ENCODE measurements around the gene TRHDE.

Gene TRHDE

GRCh38 chr12:72681028-72681427 lies 408.9 kb downstream of the TRHDE start:
- ChIA-PET CTCF (no interaction called here), POLR2A (no interaction called here)
- Histone ChIP-seq H3K4me1 (ENCODE audit: control insufficient read depth, insufficient read depth, low read length) (no peaks in the 10 kb centered on the region), H3K4me3 (ENCODE audit: low read depth, low read length) (no peak overlapping the region), H3K27ac (ENCODE audit: extremely low read depth, low read depth, low read length) (no peak overlapping the region), H3K36me3 (ENCODE audit: control insufficient read depth in 2 of 2, insufficient read depth in 1 of 2, low read length in 2 of 2) (no peaks in the 10 kb centered on the region), H3K9me3 (ENCODE audit: control insufficient read depth, insufficient read depth, low read depth, low read length) (no peaks in the 10 kb centered on the region)
- TF ChIP-seq ZNF221 (tag by site-specific recombination; IDR thresholded peaks at IDR 0.05; ENCODE audit: borderline replicate concordance) (no peak), ZNF510 (tag by site-specific recombination; IDR thresholded peaks at IDR 0.05; ENCODE audit: insufficient replicate concordance) (peak; percentile 80)

DNA sequence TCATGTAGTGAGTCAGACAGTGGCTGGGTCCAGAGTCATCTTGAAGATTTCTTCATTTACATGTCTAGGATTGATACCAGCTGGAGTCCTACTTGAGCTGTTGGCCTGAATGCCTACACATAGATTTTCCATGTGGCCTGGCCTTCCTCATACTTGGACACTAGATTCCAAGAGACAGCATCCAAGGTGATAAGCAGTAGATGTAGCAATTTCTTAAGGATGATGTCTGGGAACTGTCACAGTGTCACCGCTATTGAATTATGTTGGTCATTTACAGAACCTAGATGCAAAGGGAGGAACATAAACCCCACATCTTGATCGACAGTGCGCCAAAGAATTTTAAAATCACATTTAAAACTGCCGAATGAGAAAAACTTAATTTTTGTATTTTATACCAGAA lies 412.3 kb downstream of the TRHDE start:
- H3K4me1 ChIP-seq (ENCODE audit: control insufficient read depth, insufficient read depth, low read length), result no peaks in the 10 kb centered on the region
- H3K4me3 ChIP-seq (ENCODE audit: low read depth, low read length), result no peak overlapping the region
- H3K36me3 ChIP-seq (ENCODE audit: control insufficient read depth in 2 of 2, insufficient read depth in 1 of 2, low read length in 2 of 2), result no peaks in the 10 kb centered on the region
- no peak overlapping the region for H3K27ac ChIP-seq (ENCODE audit: extremely low read depth, low read depth, low read length)
- TF ChIP-seq SCRT1 (tag by site-specific recombination; IDR thresholded peaks at IDR 0.05; ENCODE audit: borderline replicate concordance), result no peak
- TF ChIP-seq ZNF148 (tag by site-specific recombination; IDR thresholded peaks at IDR 0.05; ENCODE audit: borderline replicate concordance), result no peak
- no peaks in the 10 kb centered on the region for H3K9me3 ChIP-seq (ENCODE audit: control insufficient read depth, insufficient read depth, low read depth, low read length)
- POLR2A ChIA-PET, result no interaction called here
- CTCF ChIA-PET, result no interaction called here

- ChIA-PET POLR2A (no interaction called here), CTCF (no interaction called here)
- no peaks in the 10 kb centered on the region for H3K9me3 ChIP-seq (ENCODE audit: control insufficient read depth, insufficient read depth, low read depth, low read length)
- no peak overlapping the region for H3K4me3 ChIP-seq (ENCODE audit: low read depth, low read length)
- no peak overlapping the region for H3K27ac ChIP-seq (ENCODE audit: extremely low read depth, low read depth, low read length)
- TF ChIP-seq ZSCAN18 (tag by site-specific recombination; IDR thresholded peaks at IDR 0.05) (no peak), ZNF155 (tag by site-specific recombination; IDR thresholded peaks at IDR 0.05) (no peak), ZNF571 (tag by site-specific recombination; IDR thresholded peaks at IDR 0.05) (no peak), ZNF555 (tag by site-specific recombination; conservative IDR thresholded peaks at IDR 0.05) (no peak), HOXA7 (CRISPR knock-in tag; IDR thresholded peaks at IDR 0.05; ENCODE audit: borderline replicate concordance) (no peak), ZNF785 (tag by site-specific recombination; IDR thresholded peaks at IDR 0.05) (no peak), ZNF350 (tag by site-specific recombination; IDR thresholded peaks at IDR 0.05) (no peak), ZNF2 (tag by site-specific recombination; IDR thresholded peaks at IDR 0.05) (no peak), GFI1B (tag by site-specific recombination; IDR thresholded peaks at IDR 0.05) (no peak), ZNF18 (tag by site-specific recombination; IDR thresholded peaks at IDR 0.05) (no peak), ZFP3 (tag by site-specific recombination; IDR thresholded peaks at IDR 0.05; ENCODE audit: low read depth) (no peak)
- TF ChIP-seq, protein P1, sequence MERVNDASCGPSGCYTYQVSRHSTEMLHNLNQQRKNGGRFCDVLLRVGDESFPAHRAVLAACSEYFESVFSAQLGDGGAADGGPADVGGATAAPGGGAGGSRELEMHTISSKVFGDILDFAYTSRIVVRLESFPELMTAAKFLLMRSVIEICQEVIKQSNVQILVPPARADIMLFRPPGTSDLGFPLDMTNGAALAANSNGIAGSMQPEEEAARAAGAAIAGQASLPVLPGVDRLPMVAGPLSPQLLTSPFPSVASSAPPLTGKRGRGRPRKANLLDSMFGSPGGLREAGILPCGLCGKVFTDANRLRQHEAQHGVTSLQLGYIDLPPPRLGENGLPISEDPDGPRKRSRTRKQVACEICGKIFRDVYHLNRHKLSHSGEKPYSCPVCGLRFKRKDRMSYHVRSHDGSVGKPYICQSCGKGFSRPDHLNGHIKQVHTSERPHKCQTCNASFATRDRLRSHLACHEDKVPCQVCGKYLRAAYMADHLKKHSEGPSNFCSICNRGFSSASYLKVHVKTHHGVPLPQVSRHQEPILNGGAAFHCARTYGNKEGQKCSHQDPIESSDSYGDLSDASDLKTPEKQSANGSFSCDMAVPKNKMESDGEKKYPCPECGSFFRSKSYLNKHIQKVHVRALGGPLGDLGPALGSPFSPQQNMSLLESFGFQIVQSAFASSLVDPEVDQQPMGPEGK (tag by site-specific recombination; IDR thresholded peaks at IDR 0.05), result no peak
- TF ChIP-seq, protein P2, sequence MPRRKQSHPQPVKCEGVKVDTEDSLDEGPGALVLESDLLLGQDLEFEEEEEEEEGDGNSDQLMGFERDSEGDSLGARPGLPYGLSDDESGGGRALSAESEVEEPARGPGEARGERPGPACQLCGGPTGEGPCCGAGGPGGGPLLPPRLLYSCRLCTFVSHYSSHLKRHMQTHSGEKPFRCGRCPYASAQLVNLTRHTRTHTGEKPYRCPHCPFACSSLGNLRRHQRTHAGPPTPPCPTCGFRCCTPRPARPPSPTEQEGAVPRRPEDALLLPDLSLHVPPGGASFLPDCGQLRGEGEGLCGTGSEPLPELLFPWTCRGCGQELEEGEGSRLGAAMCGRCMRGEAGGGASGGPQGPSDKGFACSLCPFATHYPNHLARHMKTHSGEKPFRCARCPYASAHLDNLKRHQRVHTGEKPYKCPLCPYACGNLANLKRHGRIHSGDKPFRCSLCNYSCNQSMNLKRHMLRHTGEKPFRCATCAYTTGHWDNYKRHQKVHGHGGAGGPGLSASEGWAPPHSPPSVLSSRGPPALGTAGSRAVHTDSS (tag by site-specific recombination; IDR thresholded peaks at IDR 0.05), result no peak
- TF ChIP-seq, protein P3, sequence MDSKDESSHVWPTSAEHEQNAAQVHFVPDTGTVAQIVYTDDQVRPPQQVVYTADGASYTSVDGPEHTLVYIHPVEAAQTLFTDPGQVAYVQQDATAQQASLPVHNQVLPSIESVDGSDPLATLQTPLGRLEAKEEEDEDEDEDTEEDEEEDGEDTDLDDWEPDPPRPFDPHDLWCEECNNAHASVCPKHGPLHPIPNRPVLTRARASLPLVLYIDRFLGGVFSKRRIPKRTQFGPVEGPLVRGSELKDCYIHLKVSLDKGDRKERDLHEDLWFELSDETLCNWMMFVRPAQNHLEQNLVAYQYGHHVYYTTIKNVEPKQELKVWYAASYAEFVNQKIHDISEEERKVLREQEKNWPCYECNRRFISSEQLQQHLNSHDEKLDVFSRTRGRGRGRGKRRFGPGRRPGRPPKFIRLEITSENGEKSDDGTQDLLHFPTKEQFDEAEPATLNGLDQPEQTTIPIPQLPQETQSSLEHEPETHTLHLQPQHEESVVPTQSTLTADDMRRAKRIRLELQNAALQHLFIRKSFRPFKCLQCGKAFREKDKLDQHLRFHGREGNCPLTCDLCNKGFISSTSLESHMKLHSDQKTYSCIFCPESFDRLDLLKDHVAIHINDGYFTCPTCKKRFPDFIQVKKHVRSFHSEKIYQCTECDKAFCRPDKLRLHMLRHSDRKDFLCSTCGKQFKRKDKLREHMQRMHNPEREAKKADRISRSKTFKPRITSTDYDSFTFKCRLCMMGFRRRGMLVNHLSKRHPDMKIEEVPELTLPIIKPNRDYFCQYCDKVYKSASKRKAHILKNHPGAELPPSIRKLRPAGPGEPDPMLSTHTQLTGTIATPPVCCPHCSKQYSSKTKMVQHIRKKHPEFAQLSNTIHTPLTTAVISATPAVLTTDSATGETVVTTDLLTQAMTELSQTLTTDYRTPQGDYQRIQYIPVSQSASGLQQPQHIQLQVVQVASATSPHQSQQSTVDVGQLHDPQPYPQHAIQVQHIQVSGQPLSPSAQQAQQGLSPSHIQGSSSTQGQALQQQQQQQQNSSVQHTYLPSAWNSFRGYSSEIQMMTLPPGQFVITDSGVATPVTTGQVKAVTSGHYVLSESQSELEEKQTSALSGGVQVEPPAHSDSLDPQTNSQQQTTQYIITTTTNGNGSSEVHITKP (tag by site-specific recombination; IDR thresholded peaks at IDR 0.05), result no peak
- no peaks in the 10 kb centered on the region for H3K36me3 ChIP-seq (ENCODE audit: control insufficient read depth in 2 of 2, insufficient read depth in 1 of 2, low read length in 2 of 2)
- H3K4me1 ChIP-seq (ENCODE audit: control insufficient read depth, insufficient read depth, low read length), result no peaks in the 10 kb centered on the region
Observed at GRCh38 chr12:72692338-72692737, 420.2 kb downstream of the TRHDE start.
